OCI-LY7 (cell line): ENCODE results near the gene CA9.

ENCODE experiments used
- CTCF ChIP-seq: fragments of 200-600 bp; sonication (generic); conservative IDR thresholded peaks from 2 replicates; pipeline ENCODE4 v1.5.1; 2014; ENCODE audit warnings: mild to moderate bottlenecking, antibody characterized with exemption, low read length, moderate library complexity, mixed read lengths
- EZH2phosphoT487 ChIP-seq: fragments of 200-600 bp; sonication (generic); IDR thresholded peaks from 2 replicates; pipeline ENCODE4 v1.6.1; 2018; ENCODE audit warnings: low read depth, borderline replicate concordance, mild to moderate bottlenecking, mixed run types, antibody characterized with exemption, low read length, moderate library complexity, mixed read lengths

DNA sequence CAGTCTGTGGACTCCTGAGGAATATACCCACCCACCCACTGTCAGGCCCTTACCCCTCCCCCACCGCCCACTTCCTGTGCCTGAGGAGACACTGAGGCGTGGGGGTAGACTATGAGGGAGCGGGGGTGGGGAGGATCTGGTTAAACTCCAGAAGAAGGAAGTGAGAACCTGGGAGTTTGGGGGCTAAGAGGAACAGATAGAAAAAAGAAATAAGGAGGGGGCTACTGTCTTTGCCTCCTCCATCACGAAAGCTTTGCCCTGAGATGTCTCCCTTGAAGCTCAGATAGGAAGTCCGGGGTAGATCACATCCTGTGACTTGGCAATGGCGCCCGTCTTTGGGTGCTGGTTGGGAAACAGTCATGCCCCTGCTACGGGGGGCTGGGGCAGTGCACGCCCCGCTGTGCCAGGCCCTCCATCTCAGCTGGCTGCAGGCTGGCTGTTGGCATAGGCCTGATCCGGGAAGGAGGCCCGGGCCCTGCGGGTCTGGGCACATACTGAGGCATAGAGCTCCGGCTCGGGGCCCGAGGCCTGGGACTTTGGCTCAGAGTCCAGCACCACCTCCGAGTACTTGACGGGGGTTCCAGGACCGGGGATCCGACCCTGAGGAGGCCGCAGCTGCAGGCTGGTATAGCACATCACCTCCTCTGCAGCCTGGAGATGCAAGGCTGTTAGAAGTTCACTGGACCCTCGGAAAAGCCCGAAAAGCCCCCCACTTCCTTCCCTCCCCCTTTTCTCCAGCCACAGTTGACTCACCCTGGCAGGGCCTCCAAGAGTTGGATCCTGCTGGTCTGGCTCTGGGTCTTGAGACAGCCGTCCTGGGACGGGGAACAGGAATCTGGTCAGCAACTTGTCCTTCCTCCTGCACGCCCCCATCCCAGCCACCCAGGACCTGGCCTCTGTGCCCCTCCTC, 24.0 kb upstream of the CA9 start:
- TF ChIP-seq CTCF = no peak
- TF ChIP-seq EZH2phosphoT487 = no peak
